ENCODE results near the gene PDIA5.

DNA sequence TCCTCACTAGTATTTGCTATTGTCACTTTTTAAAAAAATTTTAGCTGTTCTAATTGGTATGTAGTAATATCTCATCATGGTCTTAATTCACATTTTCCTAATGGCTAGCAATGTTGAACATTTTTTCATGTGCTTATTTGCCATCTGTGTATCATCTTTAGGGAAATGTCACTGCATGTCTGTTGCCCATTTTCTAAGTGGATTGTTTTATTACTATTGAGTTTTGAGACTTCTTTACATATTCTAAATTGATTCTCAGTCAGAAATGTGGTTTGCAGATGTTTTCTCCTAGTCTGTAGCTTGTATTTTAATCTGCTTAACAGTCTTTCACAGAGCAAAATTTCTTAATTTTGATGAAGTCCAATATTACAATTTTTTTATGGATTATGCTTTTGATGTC lies 101.3 kb downstream of the PDIA5 start:
- TF ChIP-seq, protein P1, sequence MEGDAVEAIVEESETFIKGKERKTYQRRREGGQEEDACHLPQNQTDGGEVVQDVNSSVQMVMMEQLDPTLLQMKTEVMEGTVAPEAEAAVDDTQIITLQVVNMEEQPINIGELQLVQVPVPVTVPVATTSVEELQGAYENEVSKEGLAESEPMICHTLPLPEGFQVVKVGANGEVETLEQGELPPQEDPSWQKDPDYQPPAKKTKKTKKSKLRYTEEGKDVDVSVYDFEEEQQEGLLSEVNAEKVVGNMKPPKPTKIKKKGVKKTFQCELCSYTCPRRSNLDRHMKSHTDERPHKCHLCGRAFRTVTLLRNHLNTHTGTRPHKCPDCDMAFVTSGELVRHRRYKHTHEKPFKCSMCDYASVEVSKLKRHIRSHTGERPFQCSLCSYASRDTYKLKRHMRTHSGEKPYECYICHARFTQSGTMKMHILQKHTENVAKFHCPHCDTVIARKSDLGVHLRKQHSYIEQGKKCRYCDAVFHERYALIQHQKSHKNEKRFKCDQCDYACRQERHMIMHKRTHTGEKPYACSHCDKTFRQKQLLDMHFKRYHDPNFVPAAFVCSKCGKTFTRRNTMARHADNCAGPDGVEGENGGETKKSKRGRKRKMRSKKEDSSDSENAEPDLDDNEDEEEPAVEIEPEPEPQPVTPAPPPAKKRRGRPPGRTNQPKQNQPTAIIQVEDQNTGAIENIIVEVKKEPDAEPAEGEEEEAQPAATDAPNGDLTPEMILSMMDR (IDR thresholded peaks at IDR 0.05; ENCODE audit: low read length): no peak
- TF ChIP-seq EZH2 (optimal IDR thresholded peaks at IDR 0.05; ENCODE audit: low read depth, low read length) (no peak), EZH2phosphoT487 (IDR thresholded peaks at IDR 0.05; ENCODE audit: low read length) (no peak)

Measured in MM.1S (cell line).